H1 (cell line): ENCODE results near the gene BARX2. TPM values are rescaled to one million over a fixed set of nuclear protein-coding genes. Genes with fewer than 3 reads are reported as not detected.

Experiments
- CTCF ChIA-PET: fragments of 300-600 bp; sonication (Branson Sonifier 250); formaldehyde crosslinking; loops from one replicate; lab custom pipeline; 2021; ENCODE audit not compliant: partially characterized antibody; lab: Charles Lee
- POLR2A ChIA-PET: fragments of 300-600 bp; sonication (Branson Sonifier 250); formaldehyde crosslinking; loops from one replicate; lab custom pipeline; 2021; ENCODE audit warnings: inconsistent platforms; ENCODE audit not compliant: partially characterized antibody; lab: Charles Lee
- DNase-seq, 2 experiments: peaks; one replicate each; pipeline versions ENCODE4 v3.0.0 to v3.0.0-alpha.2; 2010 to 2022; ENCODE audit warnings: low spot score in 2 of 2, low read depth in 1 of 2, mixed read lengths in 1 of 2
- FAIRE-seq: peaks from 2 replicates; lab custom pipeline; 2011; peaks lifted over from hg19 to GRCh38; lab: Jason Lieb, UNC
- H2AFZ ChIP-seq: 2 replicates; pipeline ENCODE4 v1.8.1; 2012; ENCODE audit warnings: low read length, inconsistent platforms
- H2AK5ac ChIP-seq: 2 replicates; pipeline ENCODE4 v1.6.1; 2013; ENCODE audit warnings: low read depth, low read length
- H2BK120ac ChIP-seq: replicated peaks from 2 replicates; pipeline ENCODE3; 2013; ENCODE audit warnings: low read depth, low read length, inconsistent platforms
- H2BK12ac ChIP-seq: 2 replicates; pipeline ENCODE4 v1.6.1; 2013; ENCODE audit warnings: low read depth, low read length
- H2BK15ac ChIP-seq: 2 replicates; pipeline ENCODE4 v1.6.1; 2013; ENCODE audit warnings: low read length
- H2BK20ac ChIP-seq: 2 replicates; pipeline ENCODE4 v1.6.1; 2013; ENCODE audit warnings: low read length
- H2BK5ac ChIP-seq: 2 replicates; pipeline ENCODE4 v1.6.1; 2013; ENCODE audit warnings: low read depth, low read length
- H3K14ac ChIP-seq: 2 replicates; pipeline ENCODE4 v1.6.1; 2013; ENCODE audit warnings: inconsistent platforms; ENCODE audit not compliant: insufficient read length
- H3K18ac ChIP-seq: 2 replicates; pipeline ENCODE4 v1.6.1; 2013; ENCODE audit warnings: low read length; ENCODE audit errors: extremely low read depth
- H3K23ac ChIP-seq: 2 replicates; pipeline ENCODE4 v1.6.1; 2013; ENCODE audit warnings: inconsistent platforms; ENCODE audit not compliant: insufficient read length
- H3K23me2 ChIP-seq: 2 replicates; pipeline ENCODE4 v1.6.1; 2013; ENCODE audit warnings: low read depth, low read length
- H3K27ac ChIP-seq: 2 replicates; pipeline ENCODE4 v1.6.1; 2011; ENCODE audit warnings: low read depth, low read length, inconsistent platforms
- H3K27me3 ChIP-seq, 4 experiments: replicated peaks in 1 of 4; 1 replicate in 1 of 4; 2 replicates in 3 of 4; pipeline versions ENCODE4 v1.6.1 to v1.8.1; 2011 to 2013; ENCODE audit warnings: low read length in 3 of 4, mild to moderate bottlenecking in 3 of 4, inconsistent platforms in 2 of 4, mixed read lengths in 2 of 4, moderate library complexity in 1 of 4; ENCODE audit not compliant: control insufficient read depth in 3 of 4, insufficient read depth in 3 of 4; ENCODE audit errors: extremely low read depth in 1 of 4
- H3K36me3 ChIP-seq, 4 experiments: 2 replicates each; pipeline versions ENCODE4 v1.6.1 to v1.8.1; 2011 to 2013; ENCODE audit warnings: mild to moderate bottlenecking in 4 of 4, low read length in 3 of 4, moderate library complexity in 2 of 4, control low read depth in 1 of 4, inconsistent platforms in 1 of 4; ENCODE audit not compliant: insufficient read depth in 4 of 4, control insufficient read depth in 2 of 4
- H3K4ac ChIP-seq: replicated peaks from 2 replicates; pipeline ENCODE3; 2013; ENCODE audit warnings: low read length, low read depth, mixed read lengths, inconsistent platforms; ENCODE audit not compliant: insufficient read length
- H3K4me1 ChIP-seq, 4 experiments: replicated peaks in 1 of 4; 1 replicate in 1 of 4; 2 replicates in 3 of 4; pipeline versions ENCODE4 v1.6.1 to v1.8.1; 2011 to 2013; ENCODE audit warnings: low read length in 3 of 4, inconsistent platforms in 2 of 4, mixed read lengths in 1 of 4; ENCODE audit not compliant: insufficient read depth in 4 of 4, control insufficient read depth in 3 of 4
- H3K4me2 ChIP-seq, 2 experiments: 2 replicates each; pipeline versions ENCODE4 v1.6.1 to v1.8.1; 2011 to 2013; ENCODE audit warnings: low read depth in 2 of 2, low read length in 2 of 2, control low read depth in 1 of 2, inconsistent platforms in 1 of 2, mild to moderate bottlenecking in 1 of 2; ENCODE audit not compliant: insufficient read depth in 1 of 2
- H3K4me3 ChIP-seq, 4 experiments: fragments of 200-600, 300-600 bp in 1 of 4; sonication (generic), shearing (Covaris generic), sonication (Bioruptor Twin) in 1 of 4; 2 replicates each; pipeline versions ENCODE4 v1.5.1 to v1.8.1; 2011 to 2016; ENCODE audit warnings: low read length in 4 of 4, low read depth in 3 of 4, control low read depth in 2 of 4, inconsistent platforms in 2 of 4, mild to moderate bottlenecking in 2 of 4, mixed read lengths in 1 of 4, moderate library complexity in 1 of 4; ENCODE audit not compliant: insufficient read depth in 2 of 4; ENCODE audit errors: extremely low read depth in 1 of 4
- H3K56ac ChIP-seq: replicated peaks from 2 replicates; pipeline ENCODE3; 2013; ENCODE audit warnings: low read depth, mild to moderate bottlenecking, mixed read lengths, low read length, inconsistent platforms; ENCODE audit not compliant: insufficient read length
- H3K79me1 ChIP-seq: 2 replicates; pipeline ENCODE4 v1.6.1; 2013; ENCODE audit warnings: low read depth, low read length, control low read depth
- H3K79me2 ChIP-seq, 2 experiments: 2 replicates each; pipeline versions ENCODE4 v1.6.1 to v1.8.1; 2012 to 2013; ENCODE audit warnings: low read length in 2 of 2, mild to moderate bottlenecking in 2 of 2, inconsistent platforms in 1 of 2; ENCODE audit not compliant: insufficient read depth in 2 of 2, control insufficient read depth in 1 of 2
- H3K9ac ChIP-seq, 4 experiments: replicated peaks in 1 of 4; 1 replicate in 1 of 4; 2 replicates in 3 of 4; pipeline versions ENCODE4 v1.6.1 to v1.8.1; 2011 to 2013; ENCODE audit warnings: low read depth in 3 of 4, low read length in 3 of 4, control low read depth in 2 of 4, mild to moderate bottlenecking in 2 of 4, moderate library complexity in 2 of 4, inconsistent platforms in 1 of 4; ENCODE audit errors: extremely low read depth in 1 of 4
- H3K9me3 ChIP-seq, 2 experiments: 2 replicates each; pipeline versions ENCODE4 v1.6.1 to v1.8.1; 2012 to 2013; ENCODE audit warnings: mild to moderate bottlenecking in 2 of 2, moderate library complexity in 2 of 2, control low read depth in 1 of 2, inconsistent platforms in 1 of 2, low read depth in 1 of 2, low read length in 1 of 2, mixed read lengths in 1 of 2; ENCODE audit not compliant: insufficient read depth in 2 of 2
- H4K20me1 ChIP-seq, 2 experiments: replicated peaks in 1 of 2; 2 replicates each; pipeline versions ENCODE3 to v1.8.1; 2011 to 2013; ENCODE audit warnings: inconsistent platforms in 2 of 2, low read length in 2 of 2, mild to moderate bottlenecking in 1 of 2; ENCODE audit not compliant: insufficient read depth in 2 of 2, control insufficient read depth in 1 of 2
- H4K5ac ChIP-seq: 2 replicates; pipeline ENCODE4 v1.6.1; 2013; ENCODE audit warnings: low read length, low read depth, mixed read lengths, inconsistent platforms; ENCODE audit not compliant: insufficient read length
- H4K8ac ChIP-seq: 2 replicates; pipeline ENCODE4 v1.8.0; 2013; ENCODE audit warnings: mild to moderate bottlenecking, moderate library complexity, low read length, inconsistent platforms; ENCODE audit not compliant: insufficient read depth; ENCODE audit errors: extremely low read depth
- H4K91ac ChIP-seq: replicated peaks from 2 replicates; pipeline ENCODE3; 2013; ENCODE audit warnings: low read length, mixed read lengths, inconsistent platforms; ENCODE audit not compliant: insufficient read length
- CBX5 ChIP-seq: fragments of 300-800, 300-1000 bp; sonication (generic); IDR thresholded peaks from 2 replicates; pipeline ENCODE4 v1.7.1; 2016; ENCODE audit warnings: antibody characterized with exemption, low read length, low read depth
- CREB1 ChIP-seq: IDR thresholded peaks from 2 replicates; pipeline ENCODE4 v1.6.1; 2012; ENCODE audit warnings: inconsistent platforms
- JUN ChIP-seq: IDR thresholded peaks from 2 replicates; pipeline ENCODE4 v1.6.1; 2011; ENCODE audit warnings: low read depth, mild to moderate bottlenecking, improper control_type of control experiment, low read length
- POU5F1 ChIP-seq: IDR thresholded peaks from 2 replicates; pipeline ENCODE4 v1.6.1; 2011; ENCODE audit warnings: low read depth, mild to moderate bottlenecking, low read length, moderate library complexity
- SRF ChIP-seq: IDR thresholded peaks from 2 replicates; pipeline ENCODE4 v1.6.1; 2011; ENCODE audit warnings: mild to moderate bottlenecking, low read depth, low read length, moderate library complexity
- TAF7 ChIP-seq: optimal IDR thresholded peaks from 2 replicates; pipeline ENCODE3; 2011; ENCODE audit warnings: low read depth, mild to moderate bottlenecking, inconsistent platforms, low read length, moderate library complexity, borderline replicate concordance
- TBP ChIP-seq: IDR thresholded peaks from 2 replicates; pipeline ENCODE4 v1.6.1; 2011; ENCODE audit warnings: low read depth, low read length, improper control_type of control experiment
- WGBS, 2 experiments: shearing (Covaris generic) in 1 of 2; methylation state at CpG; one replicate each; pipeline versions ENCODE4 v1.1.6 to v1.1.7; 2013 to 2015; ENCODE audit warnings: low lambda C conversion rate in 2 of 2, mixed read lengths in 2 of 2, inconsistent platforms in 1 of 2, low coverage in 1 of 2, missing lambda C conversion rate in 1 of 2; ENCODE audit not compliant: insufficient replicate concordance in 2 of 2, insufficient coverage in 1 of 2, insufficient read length in 1 of 2; ENCODE audit errors: extremely low coverage in 1 of 2, missing lambda C conversion rate in 1 of 2; 5-methylcytosine and 5-hydroxymethylcytosine counted together
- polyA plus RNA-seq, 7 experiments: library from polyadenylated mRNA; depleted of rRNA in 3 of 7; stranded (reverse) in 5 of 7; unstranded in 2 of 7; fragments of >200 nt in 5 of 7; fragments of 200-250 nt in 2 of 7; gene quantifications; 1 replicate in 5 of 7; 2 replicates in 1 of 7; 4 replicates in 1 of 7; pipeline versions ENCODE4 v1.2.1 to v1.2.3, GENCODE V29; 2011 to 2013; ENCODE audit warnings: missing spikeins in 2 of 7, mixed read lengths in 2 of 7
- total RNA-seq: library from RNA; stranded (reverse); fragmentation: NEBNext Ultra II Directional; extraction: Animal tissue kit (Norgen Biotek cat#: 25700); gene quantifications from 2 replicates; pipeline ENCODE4 v1.2.1, GENCODE V29; 2021

Gene BARX2
- total and polyA plus RNA-seq, 2 of the 8 experiments (the other 6 are each of a cell fraction or from before 2014, with no cell fraction given), result not detected

- Histone ChIP-seq H3K79me2 (no peaks in the 10 kb centered on the region), H2BK15ac (no peak overlapping the region), H3K23ac (no peak overlapping the region), H3K36me3 (no peaks in the 10 kb centered on the region), H4K91ac (no peak overlapping the region), H3K9me3 (no peaks in the 10 kb centered on the region), H2BK120ac (no peak overlapping the region), H3K56ac (no peak overlapping the region), H4K8ac (no peak overlapping the region), H3K27me3 (peaks cover 52 to 87% (median 78%) of the 10 kb centered on the region in 4 experiments), H3K27ac (no peak overlapping the region), H3K4me1 (peaks cover 0 to 8% (median 6%) of the 10 kb centered on the region in 4 experiments; a peak in 6 of 7 replicates), H2BK12ac (peak overlapping the region; percentile 80; the same call in 1 of the 2 replicates), H4K5ac (no peak overlapping the region), H2BK20ac (no peak overlapping the region), H2AFZ (peak overlapping the region; percentile 13; the same call in 1 of the 2 replicates), H3K9ac (no peak overlapping the region), H3K14ac (no peak overlapping the region), H3K23me2 (peaks cover 25% of the 10 kb centered on the region), H3K4me2 (peak overlapping the region; percentile 81 to 93), H3K4ac (no peak overlapping the region), H3K79me1 (no peaks in the 10 kb centered on the region), H4K20me1 (peaks cover 2 to 9% of the 10 kb centered on the region in 2 experiments), H2AK5ac (no peak overlapping the region), H3K18ac (no peak overlapping the region), H2BK5ac (no peak overlapping the region), H3K4me3 (peak overlapping the region; percentile 14 to 55 (median 41))
- ChIA-PET POLR2A (interaction anchor here (1.3 kb wide), 1 partner anchor 483 kb away, joined by 4 read pairs; no protein-coding TSS in a partner anchor), CTCF (interaction anchor here (1.6 to 4.7 kb wide), 3 partner anchors 10 to 323 kb away, joined by 3 to 45 read pairs (median 5); no protein-coding TSS in a partner anchor)
- peak in 1 of 2 experiments; percentile 78 for DNase-seq
- no peak for FAIRE-seq
- WGBS, 2 experiments, result 2% methylated on average over 59 of the region's 77 CpGs; no CpG with 5 or more reads in 1 of the 2 experiments
- TF ChIP-seq CREB1 (no peak), TBP (no peak), TAF7 (no peak), JUN (no peak), POU5F1 (no peak), CBX5 (no peak), SRF (no peak)
Observed at GRCh38 chr11:129372609-129373488, 2.8 kb upstream of the BARX2 start.
